Ishikawa (cell line): ENCODE measurements around the gene CCL27.

Experiments
- CEBPB ChIP-seq: IDR thresholded peaks from 2 replicates; pipeline ENCODE4 v1.6.1; 2012
- CREB1 ChIP-seq: IDR thresholded peaks from 2 replicates; pipeline ENCODE4 v1.6.1; 2012; ENCODE audit warnings: low read depth
- EGR1 ChIP-seq: IDR thresholded peaks from 2 replicates; pipeline ENCODE4 v1.6.1; 2012
- EP300 ChIP-seq: IDR thresholded peaks from 2 replicates; pipeline ENCODE4 v1.6.1; 2012; ENCODE audit warnings: borderline replicate concordance
- FOXM1 ChIP-seq: IDR thresholded peaks from 2 replicates; pipeline ENCODE4 v1.6.1; 2012; ENCODE audit warnings: low read depth, borderline replicate concordance
- MAX ChIP-seq: IDR thresholded peaks from 2 replicates; pipeline ENCODE4 v1.6.1; 2012
- NFIC ChIP-seq: IDR thresholded peaks from 2 replicates; pipeline ENCODE4 v1.6.1; 2012
- RAD21 ChIP-seq: IDR thresholded peaks from 2 replicates; pipeline ENCODE4 v1.6.1; 2012; ENCODE audit warnings: low read depth
- REST ChIP-seq: IDR thresholded peaks from 2 replicates; pipeline ENCODE4 v1.6.1; 2012; ENCODE audit warnings: low read depth, mild to moderate bottlenecking
- TAF1 ChIP-seq: IDR thresholded peaks from 2 replicates; pipeline ENCODE4 v1.6.1; 2012; ENCODE audit warnings: low read depth, mild to moderate bottlenecking
- TCF12 ChIP-seq: IDR thresholded peaks from 2 replicates; pipeline ENCODE4 v1.6.1; 2012; ENCODE audit warnings: low read depth
- TEAD4 ChIP-seq: IDR thresholded peaks from 2 replicates; pipeline ENCODE4 v1.6.1; 2012
- USF1 ChIP-seq: IDR thresholded peaks from 2 replicates; pipeline ENCODE4 v1.6.1; 2012
- YY1 ChIP-seq: IDR thresholded peaks from 2 replicates; pipeline ENCODE4 v1.6.1; 2012; ENCODE audit warnings: low read depth
- ZBTB7A ChIP-seq: IDR thresholded peaks from 2 replicates; pipeline ENCODE4 v1.6.1; 2012; ENCODE audit warnings: low read depth

The CCL27 gene

GRCh38 chr9:34687276-34688030 lies 25.0 kb upstream of the CCL27 start:
- TF ChIP-seq ZBTB7A = no peak
- TF ChIP-seq FOXM1 = no peak
- TF ChIP-seq TEAD4 = no peak

- TF ChIP-seq CREB1 (no peak), FOXM1 (no peak), YY1 (no peak)
These were observed 24.3 kb upstream of the CCL27 start for GRCh38 chr9:34686732-34687131.

GRCh38 chr9:34686231-34686630 lies 23.8 kb upstream of the CCL27 start:
- TF ChIP-seq MAX (no peak), NFIC (no peak), TAF1 (no peak), CREB1 (no peak), YY1 (no peak), RAD21 (no peak), USF1 (no peak), TCF12 (no peak), EGR1 (no peak), REST (no peak), CEBPB (no peak), ZBTB7A (no peak), EP300 (no peak), TEAD4 (no peak), FOXM1 (no peak)

- TF ChIP-seq TCF12 = no peak
- no peak for TF ChIP-seq EGR1
- TF ChIP-seq RAD21 = no peak
- TF ChIP-seq FOXM1 = no peak
- TF ChIP-seq REST = no peak
- TF ChIP-seq YY1 = no peak
- TF ChIP-seq CEBPB = no peak
- no peak for TF ChIP-seq ZBTB7A
- TF ChIP-seq CREB1 = no peak
- TF ChIP-seq TAF1 = no peak
- TF ChIP-seq TEAD4 = no peak
- TF ChIP-seq MAX = no peak
- no peak for TF ChIP-seq NFIC
- no peak for TF ChIP-seq EP300
- TF ChIP-seq USF1 = no peak
These were observed 23.1 kb upstream of the CCL27 start for GRCh38 chr9:34685591-34685990.

GRCh38 chr9:34684816-34685215 lies 22.4 kb upstream of the CCL27 start:
- TF ChIP-seq RAD21 (no peak), REST (no peak), CREB1 (no peak), TEAD4 (no peak), TAF1 (no peak), ZBTB7A (no peak), NFIC (no peak), EGR1 (no peak), MAX (no peak), USF1 (no peak)
